Panc1 (cell line): Measurements from ENCODE around the gene WNT9A. TPM values are rescaled to one million over a fixed set of nuclear protein-coding genes. Genes with fewer than 3 reads are reported as not detected.
A peak's percentile ranks its signal among the peaks of the same experiment; 100 is the strongest.
"Not testable (repeated sequence)": the region's sequence is repeated elsewhere in the genome, so short reads cannot be mapped to it uniquely, and the experiment has no call there.

Source experiments
- ATAC-seq: fragments of 200-7000 bp; cut with Tn5 transposase; 2 replicates; pipeline ENCODE4 v1.9.1; 2020; ENCODE audit warnings: mild to moderate bottlenecking, moderate library complexity
- BruUV-seq: library from RNA; stranded (reverse); fragments of 400-500 nt; replicated peaks from 2 replicates; lab custom pipeline; 2021; lab: Mats Ljungman, UMichigan
- CTCF ChIA-PET: fragments of 300-600 bp; sonication (Branson Sonifier 250); formaldehyde crosslinking; loops from one replicate; lab custom pipeline; 2022; ENCODE audit warnings: antibody characterized with exemption; lab: Charles Lee
- POLR2A ChIA-PET: fragments of 300-600 bp; sonication (Branson Sonifier 250); formaldehyde crosslinking; loops from one replicate; lab custom pipeline; 2022; ENCODE audit warnings: antibody characterized with exemption; lab: Charles Lee
- DNase-seq: peaks from one replicate; pipeline ENCODE4 v3.0.0-alpha.2; 2010; ENCODE audit warnings: low read depth, low spot score
- H3K27ac ChIP-seq: 2 replicates; pipeline ENCODE4 v1.5.1; 2011; ENCODE audit warnings: mild to moderate bottlenecking, low read length, inconsistent platforms
- H3K27me3 ChIP-seq: fragments of 200-500 bp; sonication (Bioruptor generic); 2 replicates; pipeline ENCODE4 v1.6.0; 2014; ENCODE audit warnings: low read length, inconsistent platforms; ENCODE audit not compliant: control insufficient read depth, insufficient read depth
- H3K36me3 ChIP-seq: fragments of 200-500 bp; sonication (Bioruptor generic); 2 replicates; pipeline ENCODE4 v1.5.1; 2014; ENCODE audit warnings: inconsistent platforms, mild to moderate bottlenecking, low read length, moderate library complexity; ENCODE audit not compliant: control insufficient read depth, insufficient read depth
- H3K4me1 ChIP-seq: 2 replicates; pipeline ENCODE4 v1.5.1; 2011; ENCODE audit warnings: inconsistent platforms, mild to moderate bottlenecking, low read length, moderate library complexity; ENCODE audit not compliant: control insufficient read depth, insufficient read depth
- H3K4me3 ChIP-seq, 2 experiments: 2 replicates each; pipeline ENCODE4 v1.5.1; 2011 to 2012; ENCODE audit warnings: low read depth in 2 of 2, low read length in 2 of 2, mild to moderate bottlenecking in 2 of 2, inconsistent platforms in 1 of 2, moderate library complexity in 1 of 2
- H3K9me3 ChIP-seq: fragments of 200-500 bp; sonication (Bioruptor generic); 2 replicates; pipeline ENCODE4 v1.5.1; 2014; ENCODE audit warnings: low read depth, mild to moderate bottlenecking, inconsistent platforms, low read length, moderate library complexity; ENCODE audit not compliant: control insufficient read depth, insufficient read depth
- CTCF ChIP-seq: fragments of 450-650 bp; IDR thresholded peaks from 2 replicates; pipeline ENCODE4 v1.5.1; 2017; ENCODE audit warnings: mild to moderate bottlenecking
- POLR2AphosphoS5 ChIP-seq: IDR thresholded peaks from 2 replicates; pipeline ENCODE4 v1.6.1; 2012; ENCODE audit warnings: mild to moderate bottlenecking, low read depth, low read length, moderate library complexity
- REST ChIP-seq, 2 experiments: IDR thresholded peaks; 2 replicates each; pipeline ENCODE4 v1.6.1; 2011 to 2012; ENCODE audit warnings: low read depth in 2 of 2, control low read depth in 1 of 2, low read length in 1 of 2, mild to moderate bottlenecking in 1 of 2, moderate library complexity in 1 of 2; ENCODE audit not compliant: insufficient read depth in 1 of 2
- SIN3A ChIP-seq: IDR thresholded peaks from 2 replicates; pipeline ENCODE4 v1.6.1; 2012; ENCODE audit warnings: low read depth, mild to moderate bottlenecking, low read length, moderate library complexity, borderline replicate concordance; ENCODE audit not compliant: insufficient read depth
- TCF7L2 ChIP-seq: IDR thresholded peaks from 2 replicates; pipeline ENCODE4 v1.6.1; 2011; ENCODE audit warnings: mild to moderate bottlenecking, low read depth, low read length, inconsistent platforms
- in situ Hi-C: cut with HindIII; loops from 2 replicates; pipeline ENCODE4 v1.10.0; 2016; ENCODE audit warnings: low sequenced_read_pairs, low pct_unique_long_range_greater_than_20kb
- intact Hi-C: fragments of 100-400 bp; cut with micrococcal nuclease; formaldehyde crosslinking; loops from one replicate; pipeline ENCODE4 v1.10.0; 2022; ENCODE audit not compliant: unreplicated experiment
- total RNA-seq: library from RNA; stranded (reverse); gene quantifications from one replicate; pipeline ENCODE4 v1.2.1, GENCODE V29; 2021; ENCODE audit not compliant: unreplicated experiment

The WNT9A gene
- total RNA-seq, 1 experiment from 2014 or later = 26.5 TPM

GRCh38 chr1:227911376-227911775, 36.4 kb downstream of the WNT9A start:
- ATAC-seq (no peak), DNase-seq (no peak)
- TF ChIP-seq REST (IDR thresholded peaks at IDR 0.05; ENCODE audit: insufficient read depth in 1 of 2, low read depth in 2 of 2, low read length in 1 of 2) (no peak), SIN3A (no peak), POLR2AphosphoS5 (no peak), CTCF (no peak), TCF7L2 (no peak)
- in situ Hi-C loops = no loop called here
- no peaks in the 10 kb centered on the region for H3K9me3 ChIP-seq
- H3K36me3 ChIP-seq = no peaks in the 10 kb centered on the region
- H3K27ac ChIP-seq = no peak overlapping the region
- H3K4me3 ChIP-seq = no peak overlapping the region
- H3K4me1 ChIP-seq = peaks cover 27% of the 10 kb centered on the region
- ChIA-PET POLR2A (no interaction called here), CTCF (no interaction called here)
- BruUV-seq = TSS peak; percentile 89
- intact Hi-C loops = no loop called here
- H3K27me3 ChIP-seq = no peaks in the 10 kb centered on the region

DNA sequence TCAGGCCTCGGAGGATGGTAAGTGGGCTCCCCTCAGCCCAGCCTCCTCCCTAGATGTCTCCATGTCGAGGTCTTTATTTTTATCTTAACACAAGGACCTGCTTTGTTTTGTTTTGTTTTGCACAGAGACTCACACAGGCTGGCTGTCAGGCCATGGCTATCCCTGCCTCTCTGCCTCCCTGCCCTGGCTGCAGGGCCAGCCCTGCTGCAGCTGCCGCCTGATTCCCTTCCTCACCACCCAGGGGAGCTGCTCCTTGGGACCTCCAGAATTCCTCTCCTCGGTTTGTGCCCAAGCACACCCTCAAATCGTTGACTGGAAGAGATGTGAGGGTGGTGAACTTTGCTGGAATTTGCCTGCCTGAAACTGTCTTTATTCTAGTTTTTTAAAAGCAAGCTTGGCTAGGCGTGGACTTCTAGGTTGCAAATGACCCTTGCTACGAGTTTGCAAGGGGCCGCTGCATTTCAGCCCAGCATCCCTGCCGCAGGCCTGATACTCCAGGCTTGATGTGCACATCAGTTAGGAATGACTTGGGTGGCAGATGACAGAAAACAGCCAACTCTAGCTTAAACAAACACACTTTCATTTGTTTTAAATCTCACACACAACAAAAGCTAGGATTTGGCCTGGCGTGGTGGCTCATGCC, 37.1 kb downstream of the WNT9A start:
- ChIA-PET POLR2A (no interaction called here), CTCF (no interaction called here)
- ATAC-seq (peak; percentile 51; the same call in 1 of the 2 replicates), DNase-seq (no peak)
- BruUV-seq = no TSS peak
- TF ChIP-seq CTCF = no peak
- TF ChIP-seq REST (IDR thresholded peaks at IDR 0.05; ENCODE audit: insufficient read depth in 1 of 2, low read depth in 2 of 2, low read length in 1 of 2) = no peak
- TF ChIP-seq SIN3A = no peak
- no peak for TF ChIP-seq TCF7L2
- no peak overlapping the region for H3K27ac ChIP-seq
- in situ Hi-C loops (no loop called here), intact Hi-C loops (no loop called here)
- H3K4me3 ChIP-seq = no peak overlapping the region
- H3K27me3 ChIP-seq = no peaks in the 10 kb centered on the region
- no peaks in the 10 kb centered on the region for H3K36me3 ChIP-seq
- peaks cover 22% of the 10 kb centered on the region for H3K4me1 ChIP-seq
- H3K9me3 ChIP-seq = no peaks in the 10 kb centered on the region

DNA sequence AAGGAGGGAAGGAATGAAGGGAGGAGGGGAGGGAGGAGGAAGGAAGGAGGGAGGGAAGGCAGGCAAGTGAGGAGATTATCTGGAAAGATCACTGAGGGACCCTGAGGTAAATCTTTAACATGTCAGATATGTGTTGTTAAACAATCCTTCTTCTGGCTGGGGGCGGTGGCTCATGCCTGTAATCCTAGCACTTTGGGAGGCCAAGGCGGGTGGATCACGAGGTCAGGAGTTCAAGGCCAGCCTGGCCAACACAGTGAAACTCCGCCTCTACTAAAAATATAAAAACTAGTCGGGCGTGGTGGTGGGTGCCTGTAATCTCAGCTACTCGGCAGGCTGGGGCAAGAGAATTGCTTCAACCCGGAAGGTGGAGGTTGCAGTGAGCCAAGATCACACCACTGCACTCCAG, 37.8 kb downstream of the WNT9A start:
- H3K27ac ChIP-seq, CTCF ChIA-PET, in situ Hi-C loops, H3K36me3 ChIP-seq, H3K9me3 ChIP-seq, DNase-seq, POLR2A ChIA-PET, H3K4me3 ChIP-seq, BruUV-seq, H3K27me3 ChIP-seq, intact Hi-C loops, ATAC-seq: not testable (repeated sequence)
- peaks cover 22% of the 10 kb centered on the region for H3K4me1 ChIP-seq
